ENCODE results near the gene CTNNA2.

DNA sequence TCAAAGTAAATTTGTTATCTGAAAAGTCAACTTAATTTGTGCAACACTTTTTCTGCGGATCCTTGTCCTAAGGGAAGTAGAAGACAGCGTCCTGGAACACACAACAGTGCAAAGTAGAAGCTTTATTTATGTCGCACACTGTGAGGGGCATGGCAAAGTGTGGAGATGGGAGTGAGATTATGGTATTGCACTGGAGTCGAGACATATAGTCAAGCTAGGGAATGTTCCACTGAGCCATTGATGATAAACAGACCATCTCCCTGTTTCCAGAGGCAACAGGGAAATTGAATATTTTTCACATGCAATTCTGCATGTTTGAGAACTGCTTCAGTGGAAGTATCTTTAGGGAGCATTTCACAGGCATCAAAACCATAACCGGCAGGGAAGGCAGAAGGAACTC, 745.5 kb downstream of the CTNNA2 start:
- TF ChIP-seq GATA2 (IDR thresholded peaks at IDR 0.05; ENCODE audit: low read depth, low read length), result peak; percentile 89
- peak; percentile 57 for TF ChIP-seq GATA3 (IDR thresholded peaks at IDR 0.05; ENCODE audit: low read depth, low read length)

Data from SH-SY5Y (cell line).